ENCODE data around the gene GMDS.

Gene GMDS

DNA sequence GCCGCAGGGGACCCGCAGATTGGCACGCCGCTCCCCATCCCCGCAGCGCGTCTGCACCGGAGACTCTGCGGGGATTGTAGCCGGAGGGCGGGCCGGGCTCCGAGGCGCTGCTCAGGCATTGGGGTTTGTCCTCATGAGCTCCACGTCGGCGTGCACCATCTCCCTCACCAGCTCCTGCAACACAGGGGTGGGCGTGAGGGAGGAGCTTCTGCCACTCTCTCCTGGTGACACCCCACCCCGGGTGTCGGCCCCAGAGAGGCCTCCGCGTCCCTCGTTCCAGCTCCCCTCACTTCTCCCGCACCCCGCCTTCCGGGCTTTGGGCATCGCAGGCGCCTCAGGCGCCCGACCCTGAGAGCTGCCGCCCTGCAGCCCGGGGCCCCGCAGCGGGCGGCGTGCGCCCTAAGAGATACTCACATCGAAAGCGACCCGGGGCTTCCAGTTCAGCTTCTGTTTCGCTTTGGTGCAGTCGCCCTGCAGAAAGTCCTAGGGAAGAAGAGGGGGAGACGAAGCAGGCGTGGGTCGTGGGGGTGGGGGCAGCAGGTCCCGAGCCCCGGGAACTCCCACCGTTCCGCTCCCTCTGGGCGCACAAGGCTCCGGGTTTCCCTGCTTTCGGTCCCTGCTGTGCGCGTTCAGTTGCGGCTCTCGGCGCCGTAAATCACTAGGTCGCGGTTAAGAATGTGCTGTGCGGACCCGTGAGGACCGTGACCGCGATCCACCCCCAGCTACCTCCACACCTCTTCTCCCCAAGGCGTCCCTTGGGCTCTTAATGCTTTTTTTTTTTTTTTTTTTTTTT, 621.2 kb downstream of the GMDS start:
- no peak for ATAC-seq (replicated peaks)
- Mint-ChIP-seq H3K36me3 (ENCODE audit: insufficient read depth) (no peaks in the 10 kb centered on the region), H3K9me3 (no peaks in the 10 kb centered on the region), H3K4me3 (peak overlapping the region; percentile 33 to 79), H3K27ac (no peak overlapping the region), H3K27me3 (peaks cover 59 to 73% of the 10 kb centered on the region in 2 donors), H3K4me1 (ENCODE audit: low read depth in 2 of 2) (peaks cover 7 to 16% of the 10 kb centered on the region in 2 donors)
- no peak for DNase-seq

DNA sequence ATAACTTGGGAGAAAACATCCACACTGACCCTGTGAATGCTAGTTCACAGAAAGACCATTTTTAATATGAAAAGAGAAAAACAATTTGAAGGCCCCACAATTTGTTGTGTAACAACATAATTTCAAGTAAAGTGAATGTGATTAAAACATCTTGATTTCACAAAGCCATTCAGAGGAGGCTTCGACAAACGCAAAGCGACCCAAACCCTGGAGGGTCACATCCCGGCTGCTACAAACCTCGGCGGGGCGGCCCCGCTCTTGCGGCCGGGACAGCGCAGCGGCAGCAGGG, 621.7 kb downstream of the GMDS start:
- ATAC-seq (replicated peaks) (no peak), DNase-seq (no peak)
- peak overlapping the region in 1 of 2 donors; percentile 48 for H3K4me3 Mint-ChIP-seq
- H3K36me3 Mint-ChIP-seq (ENCODE audit: insufficient read depth), result no peaks in the 10 kb centered on the region
- no peak overlapping the region for H3K27ac Mint-ChIP-seq
- H3K9me3 Mint-ChIP-seq, result no peaks in the 10 kb centered on the region
- peaks cover 53 to 72% of the 10 kb centered on the region in 2 donors for H3K27me3 Mint-ChIP-seq
- H3K4me1 Mint-ChIP-seq (ENCODE audit: low read depth in 2 of 2), result peaks cover 7 to 16% of the 10 kb centered on the region in 2 donors

DNA sequence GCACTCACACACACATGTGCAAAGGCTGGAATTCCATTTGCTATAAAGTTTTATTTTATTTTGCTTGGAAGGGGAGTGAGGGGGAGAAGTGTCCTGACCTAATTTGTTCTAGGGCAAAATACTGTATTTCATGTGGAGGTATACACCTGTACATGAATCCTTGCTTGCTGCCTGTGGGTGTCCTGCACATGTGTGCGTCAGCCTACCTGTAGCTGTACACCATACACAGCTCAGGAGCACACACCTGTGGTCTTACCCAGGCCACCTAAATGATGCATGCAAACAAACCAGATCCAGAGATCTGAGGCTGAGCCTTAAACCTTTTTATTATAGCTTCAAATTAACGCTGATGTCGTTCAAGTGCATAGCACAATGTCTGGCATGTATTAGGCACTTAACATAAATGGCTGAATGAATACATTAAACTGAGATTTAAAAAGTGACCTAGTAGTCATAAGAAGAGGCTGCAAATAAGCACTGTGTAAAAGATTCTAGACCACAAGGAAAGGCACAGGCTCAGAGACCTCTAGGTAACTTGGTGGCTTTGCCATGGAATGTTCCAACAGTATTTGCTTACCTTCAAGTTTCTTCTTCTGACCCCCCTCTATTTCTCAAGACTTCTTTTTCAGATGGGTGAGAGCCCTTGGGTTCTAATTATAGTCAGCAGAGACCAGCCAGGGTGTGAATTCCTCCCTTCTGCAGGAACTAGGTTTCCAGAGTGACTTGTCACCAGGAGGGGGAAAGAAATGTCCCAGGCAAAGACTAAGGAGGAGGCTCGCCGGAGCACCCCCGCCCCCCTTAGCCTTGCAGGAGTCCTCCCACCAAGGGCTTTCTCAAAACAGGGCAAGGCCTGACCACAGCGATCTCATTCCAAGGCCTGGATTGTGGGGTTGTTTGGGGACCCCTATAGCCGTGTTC, 622.3 kb downstream of the GMDS start:
- Mint-ChIP-seq H3K36me3 (ENCODE audit: insufficient read depth) (no peaks in the 10 kb centered on the region), H3K27ac (no peak overlapping the region), H3K9me3 (no peaks in the 10 kb centered on the region), H3K4me1 (ENCODE audit: low read depth in 2 of 2) (peaks cover 10 to 16% of the 10 kb centered on the region in 2 donors), H3K27me3 (peaks cover 52 to 72% of the 10 kb centered on the region in 2 donors), H3K4me3 (peak overlapping the region in 1 of 2 donors; percentile 48)
- no peak for DNase-seq
- ATAC-seq (replicated peaks), result no peak

DNA sequence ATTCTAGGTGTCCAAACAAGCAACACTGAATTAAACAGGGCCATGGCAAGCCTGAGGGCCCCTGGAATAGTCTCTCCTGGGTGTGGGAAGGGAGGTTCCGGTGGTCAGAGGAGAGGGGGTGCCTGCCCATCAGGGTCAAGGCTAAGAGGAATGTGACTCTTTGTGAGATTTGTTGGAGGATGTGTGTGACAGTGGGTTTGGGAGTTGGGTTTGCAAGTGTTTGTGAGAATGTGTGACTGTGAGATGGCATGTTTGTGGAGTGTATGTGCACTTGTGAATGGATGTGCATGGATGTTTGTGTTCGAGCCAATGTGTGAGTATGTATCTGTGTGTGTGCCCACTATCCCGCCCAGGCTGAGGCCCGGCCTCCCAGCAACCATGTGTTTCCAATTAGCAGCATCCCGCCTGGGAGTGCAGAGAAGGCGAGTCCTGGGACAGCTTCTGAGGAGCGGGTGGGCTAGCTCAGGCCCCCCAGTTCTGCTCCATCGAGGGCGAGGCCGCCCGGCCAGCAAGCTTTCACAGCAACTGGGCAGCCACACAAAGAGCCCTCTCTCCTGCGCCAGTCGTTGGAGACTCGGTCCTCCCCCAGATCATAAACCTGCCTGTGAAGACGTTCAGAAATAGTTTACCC, 623.1 kb downstream of the GMDS start:
- no peak for ATAC-seq (replicated peaks)

DNA sequence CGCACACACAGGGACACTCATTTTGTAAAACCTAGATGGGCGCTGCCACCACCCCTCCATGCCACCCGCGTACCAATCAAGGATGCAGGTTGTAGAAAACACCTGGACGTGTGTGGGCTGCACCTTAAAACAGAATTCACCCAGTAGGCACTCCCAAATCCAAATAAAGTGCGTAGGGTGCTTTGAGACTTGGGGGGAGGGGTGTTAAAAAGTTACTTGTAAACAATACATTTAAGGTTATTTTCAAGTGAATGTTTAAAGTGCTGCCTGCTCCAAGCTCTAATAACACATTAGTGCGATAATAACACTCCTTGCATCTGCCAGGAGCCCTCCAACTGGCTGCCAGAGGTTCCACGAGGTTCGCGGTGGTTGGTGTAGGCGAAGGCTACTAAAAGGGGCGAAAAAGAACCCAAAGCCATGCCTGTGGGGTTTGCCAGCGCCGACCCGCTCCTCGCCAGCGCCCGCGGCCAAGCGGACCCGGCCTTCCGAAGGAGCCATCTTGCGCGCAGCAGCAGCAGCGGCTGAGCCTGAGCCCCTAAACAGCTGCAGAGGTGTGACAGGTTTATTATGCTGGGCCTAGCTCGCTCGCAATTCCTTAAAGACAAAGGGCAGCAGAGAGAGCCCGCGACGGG, 624.2 kb downstream of the GMDS start:
- Mint-ChIP-seq H3K4me3 (no peak overlapping the region), H3K36me3 (ENCODE audit: insufficient read depth) (no peaks in the 10 kb centered on the region), H3K4me1 (ENCODE audit: low read depth in 2 of 2) (peaks cover 10 to 12% of the 10 kb centered on the region in 2 donors), H3K27me3 (peaks cover 49 to 71% of the 10 kb centered on the region in 2 donors), H3K9me3 (no peaks in the 10 kb centered on the region), H3K27ac (no peak overlapping the region)
- DNase-seq, result no peak
- no peak for ATAC-seq (replicated peaks)

More for the DNA sequence above, 623.1 kb downstream of the GMDS start:
- no peaks in the 10 kb centered on the region for H3K36me3 Mint-ChIP-seq (ENCODE audit: insufficient read depth)
- H3K27me3 Mint-ChIP-seq, result peaks cover 52 to 72% of the 10 kb centered on the region in 2 donors
- H3K4me3 Mint-ChIP-seq, result no peak overlapping the region
- H3K4me1 Mint-ChIP-seq (ENCODE audit: low read depth in 2 of 2), result peaks cover 10 to 16% of the 10 kb centered on the region in 2 donors
- H3K9me3 Mint-ChIP-seq, result no peaks in the 10 kb centered on the region
- no peak overlapping the region for H3K27ac Mint-ChIP-seq
- no peak for DNase-seq

DNA sequence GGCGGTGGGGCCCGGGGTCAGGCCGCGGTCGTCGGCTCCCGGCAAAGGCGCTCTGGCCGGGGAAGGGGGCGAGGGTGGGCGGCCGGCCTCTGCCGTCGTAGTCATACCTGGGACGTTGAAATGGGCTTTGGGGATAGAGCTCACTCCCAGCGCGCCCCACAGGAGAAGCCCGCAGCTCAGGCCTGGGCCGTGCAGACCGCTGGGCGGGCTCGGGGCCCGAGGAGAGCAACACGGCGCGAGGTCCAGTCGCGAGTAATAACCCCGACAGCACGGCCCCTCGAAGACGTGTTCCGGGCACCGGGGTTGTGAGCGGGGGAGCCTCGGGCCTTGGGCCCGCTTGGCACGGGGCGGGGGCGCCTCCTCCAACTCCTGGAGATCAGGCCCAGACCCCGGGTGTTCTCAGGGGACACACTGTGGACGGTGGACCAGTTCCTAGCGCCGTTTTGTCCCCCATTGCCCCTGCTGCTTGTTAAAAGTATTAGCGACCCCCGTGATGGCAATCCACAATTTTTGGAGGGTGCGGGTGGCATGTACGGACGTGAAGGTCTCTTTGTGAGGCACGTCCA, 624.8 kb downstream of the GMDS start:
- Mint-ChIP-seq H3K4me3 (no peak overlapping the region), H3K27ac (no peak overlapping the region), H3K36me3 (ENCODE audit: insufficient read depth) (no peaks in the 10 kb centered on the region), H3K27me3 (peaks cover 48 to 71% of the 10 kb centered on the region in 2 donors), H3K4me1 (ENCODE audit: low read depth in 2 of 2) (peaks cover 8 to 9% of the 10 kb centered on the region in 2 donors), H3K9me3 (no peaks in the 10 kb centered on the region)
- ATAC-seq (replicated peaks) (no peak), DNase-seq (no peak)

DNA sequence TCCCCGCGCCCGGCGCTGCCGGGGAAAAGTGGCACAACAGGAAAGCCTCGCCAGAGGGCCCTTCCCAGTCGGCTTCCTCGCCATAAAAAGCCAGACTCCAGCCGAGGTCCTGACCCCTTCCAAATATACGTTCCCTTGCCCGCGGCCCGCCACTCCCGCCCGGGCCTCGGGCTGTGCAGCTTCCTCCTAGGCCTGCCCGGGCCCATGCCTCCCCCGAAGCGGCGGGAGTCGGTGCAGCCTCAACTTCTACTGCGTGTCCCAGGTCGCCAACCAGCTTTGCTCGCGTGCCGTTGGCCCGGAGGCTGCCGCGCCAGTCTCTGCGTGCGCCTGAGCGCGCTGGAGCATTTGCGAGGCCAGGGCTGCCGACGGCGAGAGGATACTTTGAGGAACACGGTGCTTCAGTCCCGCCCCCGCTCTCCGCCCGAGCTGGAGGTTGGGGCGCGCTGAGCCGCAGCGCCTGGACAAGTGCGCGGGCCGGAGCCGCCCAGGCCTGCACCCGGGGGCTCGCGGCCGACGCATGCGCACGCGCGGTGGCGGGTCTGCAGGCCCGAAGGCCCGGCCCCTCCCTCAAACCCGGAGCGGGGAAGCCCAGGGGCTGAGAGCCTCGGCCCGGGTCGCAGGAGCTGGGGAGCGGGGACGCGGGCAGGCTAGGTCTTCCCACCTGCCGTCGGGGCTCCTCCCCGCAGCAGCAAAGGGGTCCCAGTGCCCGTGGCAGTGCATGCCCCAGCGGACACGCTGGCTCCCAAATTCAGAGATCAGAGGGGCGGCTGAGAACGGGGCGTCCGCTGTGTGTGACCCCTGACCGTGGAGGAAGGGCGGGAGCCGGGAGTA, 625.5 kb downstream of the GMDS start:
- Mint-ChIP-seq H3K36me3 (ENCODE audit: insufficient read depth) (no peaks in the 10 kb centered on the region), H3K27me3 (peaks cover 43 to 68% of the 10 kb centered on the region in 2 donors), H3K9me3 (no peaks in the 10 kb centered on the region), H3K27ac (no peak overlapping the region), H3K4me3 (no peak overlapping the region), H3K4me1 (ENCODE audit: low read depth in 2 of 2) (peaks cover under 1 to 3% of the 10 kb centered on the region in 2 donors)
- no peak for ATAC-seq (replicated peaks)
- no peak for DNase-seq

DNA sequence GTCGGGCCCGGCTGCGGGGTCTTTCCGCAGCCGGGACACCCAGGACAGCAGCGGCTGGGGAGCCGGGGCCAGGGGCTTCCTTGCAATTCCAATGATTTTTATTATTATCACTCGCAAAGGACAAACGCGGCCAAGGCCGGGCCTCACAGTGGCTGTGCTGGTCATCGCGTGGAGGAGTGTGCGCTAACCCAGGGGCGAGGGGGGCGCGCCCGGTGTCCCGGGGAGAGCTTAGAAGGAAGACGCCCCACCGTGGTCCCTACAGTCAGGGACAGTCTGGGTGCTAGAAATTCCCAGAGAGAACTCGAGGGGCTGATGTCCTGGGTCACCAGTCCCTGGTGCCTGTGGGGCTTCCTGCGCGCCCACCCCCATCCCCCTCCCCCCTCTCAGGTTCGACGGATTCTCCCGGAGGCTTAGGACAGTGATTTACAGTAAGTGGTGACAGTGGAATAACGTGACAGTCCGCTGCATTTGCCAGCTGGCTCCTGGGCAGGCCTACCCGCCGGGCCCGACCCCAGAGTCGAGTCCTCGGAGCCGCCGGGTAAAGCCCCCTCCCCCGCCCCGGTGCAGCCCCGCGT, 626.2 kb downstream of the GMDS start:
- H3K4me1 Mint-ChIP-seq (ENCODE audit: low read depth in 2 of 2), result peaks cover 0 to 3% of the 10 kb centered on the region in 2 donors

DNA sequence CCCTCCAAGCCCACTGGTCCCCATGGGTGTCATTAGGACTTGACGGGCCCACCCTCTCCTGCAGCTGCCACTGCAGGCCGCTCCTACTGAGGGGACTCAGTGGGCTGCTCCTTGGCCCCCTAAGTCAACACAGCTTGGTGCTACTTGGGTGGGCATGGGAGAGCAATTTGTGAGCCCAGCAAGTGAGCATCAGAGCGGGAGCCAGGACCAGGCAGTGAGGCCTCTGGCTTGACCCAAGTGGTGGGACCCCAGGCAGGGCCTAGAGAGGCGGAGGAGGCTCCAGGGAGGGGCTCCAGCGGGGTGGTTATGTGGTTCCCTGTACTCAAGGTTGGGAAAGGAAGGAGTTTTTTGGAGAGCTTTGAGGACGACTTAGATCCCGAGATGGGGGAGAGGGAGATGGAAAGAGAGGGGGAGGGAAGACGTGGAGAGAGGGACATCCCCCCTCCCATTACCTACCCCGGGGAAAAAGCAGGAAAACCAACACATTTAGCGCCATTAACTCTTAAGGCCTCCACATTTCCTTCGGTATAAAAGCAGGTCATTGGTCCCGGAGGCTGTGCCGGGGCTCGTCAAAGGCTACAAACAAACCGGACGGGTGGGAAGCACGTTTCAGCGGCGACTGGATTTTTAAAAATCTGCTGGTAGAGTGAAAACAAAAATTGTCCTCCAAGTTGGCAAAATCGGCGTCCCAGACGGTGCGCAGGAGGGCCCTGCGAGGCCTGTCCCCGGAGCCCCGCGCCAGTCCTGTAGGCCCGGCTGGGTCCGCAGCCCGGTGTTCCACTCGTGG, 626.9 kb downstream of the GMDS start:
- H3K4me3 Mint-ChIP-seq, result no peak overlapping the region
- ATAC-seq (replicated peaks), result no peak
- H3K36me3 Mint-ChIP-seq (ENCODE audit: insufficient read depth), result no peaks in the 10 kb centered on the region
- H3K4me1 Mint-ChIP-seq (ENCODE audit: low read depth in 2 of 2), result peaks cover 0 to 3% of the 10 kb centered on the region in 2 donors
- H3K9me3 Mint-ChIP-seq, result no peaks in the 10 kb centered on the region
- H3K27ac Mint-ChIP-seq, result no peak overlapping the region
- no peak for DNase-seq
- H3K27me3 Mint-ChIP-seq, result peaks cover 42 to 62% of the 10 kb centered on the region in 2 donors

More for the DNA sequence above, 626.2 kb downstream of the GMDS start:
- Mint-ChIP-seq H3K27ac (no peak overlapping the region), H3K9me3 (no peaks in the 10 kb centered on the region), H3K4me3 (no peak overlapping the region), H3K36me3 (ENCODE audit: insufficient read depth) (no peaks in the 10 kb centered on the region), H3K27me3 (peaks cover 43 to 64% of the 10 kb centered on the region in 2 donors)
- DNase-seq (no peak), ATAC-seq (replicated peaks) (no peak)

DNA sequence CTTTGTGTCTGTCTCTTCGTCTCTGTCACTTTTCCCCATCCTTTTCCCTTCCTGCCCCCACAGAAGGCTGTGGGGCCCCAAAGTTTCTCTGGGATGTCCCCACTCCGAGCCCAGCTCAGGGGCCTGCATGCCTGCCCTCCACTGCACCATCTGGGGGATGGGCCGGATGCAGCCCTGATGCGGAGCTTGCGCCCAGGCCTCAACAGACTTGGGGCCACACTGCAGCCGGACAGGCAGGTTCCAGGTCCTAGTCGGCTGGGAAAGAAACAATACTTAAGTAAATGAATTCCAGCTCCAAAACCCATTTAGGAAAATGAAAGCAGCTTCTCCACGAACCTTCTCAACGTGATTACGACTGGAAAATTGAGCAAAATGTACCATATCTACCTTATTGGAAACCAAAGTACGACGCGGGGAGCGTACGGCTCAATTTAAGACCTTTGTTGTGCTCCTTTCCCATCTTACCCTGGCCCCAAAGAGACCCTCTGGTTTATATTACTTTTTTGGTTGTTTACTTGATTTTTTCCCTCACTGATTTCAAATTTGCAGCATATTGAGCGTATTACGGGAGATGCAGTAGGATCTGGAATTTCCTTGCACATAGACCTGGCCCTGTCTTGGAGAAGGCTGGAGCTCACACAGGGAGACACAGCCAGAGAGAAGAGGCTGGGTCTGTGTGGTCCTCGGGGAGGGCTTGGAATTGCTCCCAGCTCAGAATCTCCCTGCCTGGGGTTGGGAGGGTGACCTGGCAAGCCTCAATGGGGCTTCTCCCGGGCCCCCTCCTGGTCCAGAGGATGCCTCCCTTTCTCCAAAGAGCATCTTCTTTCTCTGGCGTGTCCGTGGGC, 627.7 kb downstream of the GMDS start:
- no peak for DNase-seq
- Mint-ChIP-seq H3K36me3 (ENCODE audit: insufficient read depth) (peaks cover under 1% of the 10 kb centered on the region), H3K4me3 (no peak overlapping the region), H3K9me3 (no peaks in the 10 kb centered on the region), H3K27ac (no peak overlapping the region), H3K4me1 (ENCODE audit: low read depth in 2 of 2) (peaks cover 0 to 3% of the 10 kb centered on the region in 2 donors), H3K27me3 (peaks cover 46 to 63% of the 10 kb centered on the region in 2 donors)
- no peak for ATAC-seq (replicated peaks)
